SK-N-SH treated with all-trans-retinoic acid at 6 μM for 48 hours (cell line): ENCODE data around the gene CDKN2B.

Source experiments
- ATAC-seq: fragments of 200-7000 bp; cut with Tn5 transposase; 3 replicates; pipeline ENCODE4 v1.9.1; 2020; ENCODE audit warnings: mild to moderate bottlenecking, moderate library complexity
- BACH2 ChIP-seq: fragments of 250-450 bp; sonication (Bioruptor Pico); IDR thresholded peaks from 2 replicates; pipeline ENCODE4 v1.9.0; 2021; ENCODE audit warnings: mild to moderate bottlenecking, borderline replicate concordance
- CREB5 ChIP-seq: fragments of 250-450 bp; sonication (Bioruptor Pico); IDR thresholded peaks from 2 replicates; pipeline ENCODE4 v1.5.1; 2020; ENCODE audit warnings: low read depth, mild to moderate bottlenecking, moderate library complexity
- CSDC2 ChIP-seq: fragments of 250-450 bp; sonication (Bioruptor Pico); IDR thresholded peaks from 2 replicates; pipeline ENCODE4 v1.5.0; 2020; ENCODE audit warnings: mild to moderate bottlenecking, moderate library complexity
- CSRNP3 ChIP-seq: fragments of 250-450 bp; sonication (Bioruptor Pico); IDR thresholded peaks from 2 replicates; pipeline ENCODE4 v1.5.1; 2021; ENCODE audit warnings: mild to moderate bottlenecking, moderate library complexity
- ESRRG ChIP-seq: fragments of 250-450 bp; sonication (Bioruptor Pico); IDR thresholded peaks from 2 replicates; pipeline ENCODE4 v1.6.1; 2021; ENCODE audit warnings: mild to moderate bottlenecking
- GLIS3 ChIP-seq: fragments of 250-450 bp; sonication (Bioruptor Pico); IDR thresholded peaks from 2 replicates; pipeline ENCODE4 v1.5.0; 2020; ENCODE audit warnings: mild to moderate bottlenecking, moderate library complexity
- ISL1 ChIP-seq: fragments of 250-450 bp; sonication (Bioruptor Pico); IDR thresholded peaks from 2 replicates; pipeline ENCODE4 v2.1.2; 2022; ENCODE audit warnings: mild to moderate bottlenecking, moderate library complexity
- OSR1 ChIP-seq: fragments of 250-450 bp; sonication (Bioruptor Pico); IDR thresholded peaks from 2 replicates; pipeline ENCODE4 v1.8.0; 2022; ENCODE audit warnings: moderate library complexity, mild to moderate bottlenecking, inconsistent platforms
- PATZ1 ChIP-seq: fragments of 250-450 bp; sonication (Bioruptor Pico); IDR thresholded peaks from 2 replicates; pipeline ENCODE4 v1.8.0; 2020; ENCODE audit warnings: mild to moderate bottlenecking, moderate library complexity, borderline replicate concordance
- POU6F1 ChIP-seq: fragments of 250-450 bp; sonication (Bioruptor Pico); IDR thresholded peaks from 2 replicates; pipeline ENCODE4 v1.8.0; 2021; ENCODE audit warnings: low read depth, mild to moderate bottlenecking, moderate library complexity, borderline replicate concordance
- PPARA ChIP-seq: fragments of 250-450 bp; sonication (Bioruptor Pico); IDR thresholded peaks from 2 replicates; pipeline ENCODE4 v1.5.0; 2020; ENCODE audit warnings: mild to moderate bottlenecking, borderline replicate concordance
- RARB ChIP-seq: fragments of 250-450 bp; sonication (Bioruptor Pico); IDR thresholded peaks from 2 replicates; pipeline ENCODE4 v1.8.0; 2021; ENCODE audit warnings: mild to moderate bottlenecking, moderate library complexity
- TCF4 ChIP-seq: fragments of 250-450 bp; sonication (Bioruptor Pico); IDR thresholded peaks from 2 replicates; pipeline ENCODE4 v1.8.0; 2021; ENCODE audit warnings: mild to moderate bottlenecking, moderate library complexity, borderline replicate concordance
- TOX ChIP-seq: fragments of 250-450 bp; sonication (Bioruptor Pico); IDR thresholded peaks from 2 replicates; pipeline ENCODE4 v1.8.0; 2021; ENCODE audit warnings: mild to moderate bottlenecking, moderate library complexity, borderline replicate concordance
- TSHZ2 ChIP-seq: fragments of 250-450 bp; sonication (Bioruptor Pico); IDR thresholded peaks from 2 replicates; pipeline ENCODE4 v1.5.0; 2020; ENCODE audit warnings: mild to moderate bottlenecking, moderate library complexity
- ZC3H10 ChIP-seq: fragments of 250-450 bp; sonication (Bioruptor Pico); IDR thresholded peaks from 2 replicates; pipeline ENCODE4 v1.5.1; 2021; ENCODE audit warnings: mild to moderate bottlenecking, moderate library complexity
- ZFP3 ChIP-seq: fragments of 250-450 bp; sonication (Bioruptor Pico); IDR thresholded peaks from 2 replicates; pipeline ENCODE4 v1.5.0; 2020; ENCODE audit warnings: mild to moderate bottlenecking, moderate library complexity
- ZFP30 ChIP-seq: fragments of 450-650 bp; formaldehyde crosslinking; IDR thresholded peaks from 2 replicates; pipeline ENCODE4 v1.5.0; 2022; ENCODE audit warnings: mild to moderate bottlenecking, moderate library complexity
- ZNF565 ChIP-seq: fragments of 450-650 bp; formaldehyde crosslinking; conservative IDR thresholded peaks from 2 replicates; pipeline ENCODE4 v1.5.0; 2020; ENCODE audit warnings: low read depth, mild to moderate bottlenecking, moderate library complexity
- ZNF70 ChIP-seq: fragments of 450-650 bp; formaldehyde crosslinking; IDR thresholded peaks from 2 replicates; pipeline ENCODE4 v1.5.0; 2020; ENCODE audit warnings: mild to moderate bottlenecking, moderate library complexity
- ZNF8 ChIP-seq: fragments of 450-650 bp; formaldehyde crosslinking; IDR thresholded peaks from 2 replicates; pipeline ENCODE4 v1.5.0; 2020; ENCODE audit warnings: mild to moderate bottlenecking, moderate library complexity

Gene CDKN2B

GRCh38 chr9:21985964-21986667, 23.0 kb downstream of the CDKN2B start:
- no peak for ATAC-seq
- TF ChIP-seq ZC3H10 (CRISPR knock-in tag) (no peak), PPARA (CRISPR knock-in tag) (no peak), CSRNP3 (no peak), ZFP30 (no peak), TSHZ2 (CRISPR knock-in tag) (no peak), BACH2 (no peak), POU6F1 (CRISPR knock-in tag) (no peak), ISL1 (CRISPR knock-in tag) (no peak), RARB (CRISPR knock-in tag) (no peak), GLIS3 (CRISPR knock-in tag) (no peak), OSR1 (CRISPR knock-in tag) (no peak), ESRRG (CRISPR knock-in tag) (no peak), TCF4 (CRISPR knock-in tag) (no peak), ZNF70 (CRISPR knock-in tag) (no peak), CREB5 (CRISPR knock-in tag) (no peak), CSDC2 (CRISPR knock-in tag) (no peak), PATZ1 (no peak), ZNF565 (CRISPR knock-in tag) (no peak)

- ATAC-seq, result no peak
- no peak for TF ChIP-seq ZC3H10 (CRISPR knock-in tag)
- TF ChIP-seq CSRNP3, result no peak
- TF ChIP-seq OSR1 (CRISPR knock-in tag), result no peak
- no peak for TF ChIP-seq ZNF565 (CRISPR knock-in tag)
- TF ChIP-seq PATZ1, result no peak
- no peak for TF ChIP-seq CSDC2 (CRISPR knock-in tag)
- TF ChIP-seq ZFP3 (CRISPR knock-in tag), result no peak
- no peak for TF ChIP-seq TOX (CRISPR knock-in tag)
- no peak for TF ChIP-seq TSHZ2 (CRISPR knock-in tag)
- no peak for TF ChIP-seq TCF4 (CRISPR knock-in tag)
- TF ChIP-seq CREB5 (CRISPR knock-in tag), result no peak
- TF ChIP-seq ESRRG (CRISPR knock-in tag), result no peak
- no peak for TF ChIP-seq ZNF8 (CRISPR knock-in tag)
- TF ChIP-seq ZFP30, result no peak
- TF ChIP-seq PPARA (CRISPR knock-in tag), result no peak
- no peak for TF ChIP-seq BACH2
Observed at GRCh38 chr9:21984101-21984500, 25.0 kb downstream of the CDKN2B start.
